Measurements from ENCODE around the gene LIM2. TPM values are rescaled to one million over a fixed set of nuclear protein-coding genes. Genes with fewer than 3 reads are reported as not detected.
A peak's percentile ranks its signal among the peaks of the same experiment; 100 is the strongest.

LIM2 gene
- total RNA-seq, 3 donors from 2014 or later: not detected

- no peak for ATAC-seq
- Histone ChIP-seq H3K4me3 (no peak within 1 kb of the TSS), H3K36me3 (ENCODE audit: low read depth) (no peaks in the 10 kb centered on the region), H3K4me1 (ENCODE audit: low read depth) (peaks cover 9% of the 10 kb centered on the region), H3K9me3 (no peaks in the 10 kb centered on the region)
- DNase-seq: no peak
- intact Hi-C loops (cut with DNase I, micrococcal nuclease): no loop called here
- no peak for TF ChIP-seq CTCF (IDR thresholded peaks at IDR 0.05)
Observed at GRCh38 chr19:51341976-51342580, 45.7 kb downstream of the LIM2 start, which contains the start of gene VSIG10L. Gene VSIG10L (minus strand): TSS chr19:51342139. CDS start chr19:51342124, 15 bp downstream.

- H3K9me3 ChIP-seq: no peaks in the 10 kb centered on the region
- TF ChIP-seq CTCF (IDR thresholded peaks at IDR 0.05): no peak
- ATAC-seq (no peak), DNase-seq (peak in 2 of 3 donors; percentile 39 to 62)
- H3K36me3 ChIP-seq (ENCODE audit: low read depth): no peaks in the 10 kb centered on the region
- no peak overlapping the region for H3K4me3 ChIP-seq
- intact Hi-C loops (cut with DNase I, micrococcal nuclease): no loop called here
- H3K4me1 ChIP-seq (ENCODE audit: low read depth): peaks cover 9% of the 10 kb centered on the region
Observed at GRCh38 chr19:51341066-51341465, 46.7 kb downstream of the LIM2 start.

GRCh38 chr19:51339687-51340656 lies 47.8 kb downstream of the LIM2 start:
- peak; percentile 95 for ATAC-seq
- Histone ChIP-seq H3K4me3 (no peak overlapping the region), H3K4me1 (ENCODE audit: low read depth) (peaks cover 9% of the 10 kb centered on the region), H3K9me3 (no peaks in the 10 kb centered on the region), H3K36me3 (ENCODE audit: low read depth) (no peaks in the 10 kb centered on the region)
- intact Hi-C loops (cut with DNase I, micrococcal nuclease): loop anchor here in 1 of 2 donors (10.0 kb wide), 1 partner anchor 95 kb away; no protein-coding TSS in a partner anchor
- no peak for TF ChIP-seq CTCF (IDR thresholded peaks at IDR 0.05)
- DNase-seq: peak; percentile 99

GRCh38 chr19:51339313-51339686 lies 48.5 kb downstream of the LIM2 start:
- TF ChIP-seq CTCF (IDR thresholded peaks at IDR 0.05): no peak
- intact Hi-C loops (cut with DNase I, micrococcal nuclease): loop anchor here in 1 of 2 donors (10.0 kb wide), 1 partner anchor 96 kb away; no protein-coding TSS in a partner anchor
- H3K4me1 ChIP-seq (ENCODE audit: low read depth): peaks cover 9% of the 10 kb centered on the region
- H3K9me3 ChIP-seq: no peaks in the 10 kb centered on the region
- DNase-seq (no peak), ATAC-seq (no peak)
- H3K36me3 ChIP-seq (ENCODE audit: low read depth): no peaks in the 10 kb centered on the region
- peak overlapping the region; percentile 22 for H3K4me3 ChIP-seq

- intact Hi-C loops (cut with DNase I, micrococcal nuclease): loop anchor here in 1 of 2 donors (10.0 kb wide), 1 partner anchor 96 kb away; no protein-coding TSS in a partner anchor
- Histone ChIP-seq H3K4me3 (peak overlapping the region; percentile 22), H3K4me1 (ENCODE audit: low read depth) (peaks cover 9% of the 10 kb centered on the region), H3K36me3 (ENCODE audit: low read depth) (no peaks in the 10 kb centered on the region), H3K9me3 (no peaks in the 10 kb centered on the region)
- ATAC-seq (peak; percentile 78), DNase-seq (peak; percentile 89 to 92 (median 91))
- peak; percentile 82 for TF ChIP-seq CTCF (IDR thresholded peaks at IDR 0.05)
Observed at GRCh38 chr19:51338563-51339312, 49.0 kb downstream of the LIM2 start.
